ENCODE measurements around the gene RBM4.
"Not testable (repeated sequence)": the region's sequence is repeated elsewhere in the genome, so short reads cannot be mapped to it uniquely, and the experiment has no call there.

The RBM4 gene, protein sequence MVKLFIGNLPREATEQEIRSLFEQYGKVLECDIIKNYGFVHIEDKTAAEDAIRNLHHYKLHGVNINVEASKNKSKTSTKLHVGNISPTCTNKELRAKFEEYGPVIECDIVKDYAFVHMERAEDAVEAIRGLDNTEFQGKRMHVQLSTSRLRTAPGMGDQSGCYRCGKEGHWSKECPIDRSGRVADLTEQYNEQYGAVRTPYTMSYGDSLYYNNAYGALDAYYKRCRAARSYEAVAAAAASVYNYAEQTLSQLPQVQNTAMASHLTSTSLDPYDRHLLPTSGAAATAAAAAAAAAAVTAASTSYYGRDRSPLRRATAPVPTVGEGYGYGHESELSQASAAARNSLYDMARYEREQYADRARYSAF

GRCh38 chr11:66638177-66639065 lies at the start of gene RBM4:
RBM4 (plus strand) TSS chr11:66638703; CDS start chr11:66639712, 1,009 bp downstream.
- DNase-seq: peak; percentile 99

DNA sequence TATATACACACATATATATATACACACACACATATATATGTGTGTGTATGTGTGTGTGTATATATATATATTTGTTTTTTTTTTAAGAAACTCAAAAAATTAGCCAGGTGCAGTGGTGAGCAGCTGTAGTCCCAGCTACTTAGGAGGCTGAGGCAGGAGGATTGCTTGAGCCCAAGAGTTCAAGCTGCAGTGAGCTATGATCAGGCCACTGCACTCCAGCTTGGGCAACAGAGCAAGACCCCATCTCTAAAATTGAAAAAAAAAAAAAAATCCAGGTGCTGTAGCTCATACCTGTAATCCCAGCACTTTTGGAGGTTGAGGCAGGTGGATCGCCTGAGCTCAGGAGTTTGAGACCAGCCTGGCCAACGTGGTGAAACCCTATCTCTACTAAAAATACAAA lies 49.2 kb upstream of the RBM4 start:
- not testable (repeated sequence) for DNase-seq

GRCh38 chr11:66589996-66590675 lies 48.4 kb upstream of the RBM4 start:
- DNase-seq: no peak

DNA sequence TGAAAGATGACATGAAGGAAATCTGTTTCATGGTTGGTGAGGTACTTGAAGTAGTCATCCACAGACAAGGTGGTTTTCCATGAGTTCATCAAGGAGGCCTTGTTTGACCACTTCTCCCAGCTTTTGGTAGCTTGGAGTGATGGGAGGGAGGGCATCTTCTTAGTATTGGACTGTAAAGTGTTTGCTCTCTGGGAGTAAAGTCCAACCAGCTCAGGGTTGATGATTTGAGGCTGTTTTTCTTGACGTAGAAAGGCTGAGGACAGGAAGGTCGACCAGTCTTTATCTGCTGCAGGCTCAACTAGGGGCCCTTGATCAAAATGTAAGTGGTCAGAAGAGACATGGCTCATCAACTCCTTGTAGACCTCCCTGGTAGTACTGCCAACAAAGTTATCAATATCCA lies 47.3 kb upstream of the RBM4 start:
- DNase-seq: no peak

DNA sequence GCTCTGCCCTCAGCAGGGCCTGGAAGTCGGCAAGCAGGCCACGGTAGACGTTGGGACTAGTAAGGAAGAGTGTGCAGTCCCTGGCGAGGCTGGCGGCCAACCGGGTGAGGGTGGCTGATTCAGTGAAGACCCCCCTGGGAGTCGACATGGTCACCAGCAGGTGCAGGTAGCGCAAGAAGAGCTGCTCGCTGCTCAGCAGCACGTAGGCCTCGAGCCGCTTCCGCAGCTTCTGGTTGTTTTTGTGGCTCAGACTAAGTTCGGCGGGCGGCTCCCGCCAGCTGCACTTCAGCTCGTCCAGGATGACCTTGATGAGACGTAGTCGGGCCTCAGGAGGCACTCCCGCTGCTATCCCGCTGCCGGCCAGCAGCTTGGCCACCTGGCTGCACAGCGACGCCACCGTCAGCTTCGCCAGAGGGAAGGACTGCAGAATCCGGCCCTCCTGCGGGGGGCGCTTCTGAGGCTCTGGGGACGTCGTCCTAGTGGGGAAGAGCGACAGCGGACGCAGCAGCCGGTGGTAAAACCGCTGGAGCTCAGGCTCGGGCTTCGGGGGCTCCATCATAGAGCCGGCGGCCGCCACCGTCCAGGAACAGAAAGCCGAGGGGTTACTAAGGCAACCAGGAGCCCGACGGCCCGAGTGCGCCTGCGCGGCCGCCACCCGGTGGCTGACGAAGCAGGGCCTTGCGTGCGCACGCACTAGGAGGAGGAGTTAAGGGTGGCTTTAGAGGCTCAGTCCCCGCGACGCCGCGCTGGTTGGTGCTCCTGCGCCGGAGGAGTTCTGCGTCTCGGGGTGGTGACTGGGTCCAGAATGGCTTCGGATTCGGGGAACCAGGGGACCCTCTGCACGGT lies 45.8 kb upstream of the RBM4 start, which contains the start of the genes CCDC87 and CCS:
Gene CCDC87 (minus strand): TSS at position 607 of the 846 bp plus-strand sequence. CDS start 48 bp downstream, at position 559.
Gene CCS (plus strand): TSS at position 729 of the 846 bp plus-strand sequence. CDS start 77 bp downstream, at position 806.
- DNase-seq: peak; percentile 85 to 92

- no peak for DNase-seq
Observed at GRCh38 chr11:66593303-66593635, 45.2 kb upstream of the RBM4 start.

- no peak for DNase-seq
Observed at GRCh38 chr11:66593650-66594049, 44.9 kb upstream of the RBM4 start.

GRCh38 chr11:66595245-66595904 lies 43.1 kb upstream of the RBM4 start:
- DNase-seq: no peak

DNA sequence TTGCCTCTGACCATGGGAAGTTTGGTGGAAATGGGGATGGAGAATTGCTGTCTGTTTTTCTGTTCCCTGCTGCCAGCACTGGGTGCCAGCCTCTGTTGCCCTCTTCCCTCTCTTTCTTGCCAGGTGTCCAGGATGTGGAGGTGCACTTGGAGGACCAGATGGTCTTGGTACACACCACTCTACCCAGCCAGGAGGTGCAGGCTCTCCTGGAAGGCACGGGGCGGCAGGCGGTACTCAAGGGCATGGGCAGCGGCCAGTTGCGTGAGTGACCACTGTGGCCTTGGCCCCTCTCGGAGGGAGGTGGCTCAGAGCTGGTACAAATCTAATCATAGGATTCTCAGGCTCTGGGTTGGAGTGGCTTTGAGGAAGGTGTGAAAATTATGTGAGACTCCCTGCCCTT lies 39.5 kb upstream of the RBM4 start:
- no peak for DNase-seq

- DNase-seq: no peak
Observed at GRCh38 chr11:66600219-66600618, 38.3 kb upstream of the RBM4 start.

GRCh38 chr11:66600631-66601233 lies 37.8 kb upstream of the RBM4 start:
- DNase-seq: no peak

- DNase-seq: no peak
Observed at GRCh38 chr11:66603072-66603471, 35.4 kb upstream of the RBM4 start.

- no peak for DNase-seq
Observed at GRCh38 chr11:66604155-66604554, 34.3 kb upstream of the RBM4 start.

GRCh38 chr11:66606608-66607007 lies 31.9 kb upstream of the RBM4 start:
- not testable (repeated sequence) for DNase-seq

- no peak for DNase-seq
Observed at GRCh38 chr11:66607126-66607834, 31.2 kb upstream of the RBM4 start.

DNA sequence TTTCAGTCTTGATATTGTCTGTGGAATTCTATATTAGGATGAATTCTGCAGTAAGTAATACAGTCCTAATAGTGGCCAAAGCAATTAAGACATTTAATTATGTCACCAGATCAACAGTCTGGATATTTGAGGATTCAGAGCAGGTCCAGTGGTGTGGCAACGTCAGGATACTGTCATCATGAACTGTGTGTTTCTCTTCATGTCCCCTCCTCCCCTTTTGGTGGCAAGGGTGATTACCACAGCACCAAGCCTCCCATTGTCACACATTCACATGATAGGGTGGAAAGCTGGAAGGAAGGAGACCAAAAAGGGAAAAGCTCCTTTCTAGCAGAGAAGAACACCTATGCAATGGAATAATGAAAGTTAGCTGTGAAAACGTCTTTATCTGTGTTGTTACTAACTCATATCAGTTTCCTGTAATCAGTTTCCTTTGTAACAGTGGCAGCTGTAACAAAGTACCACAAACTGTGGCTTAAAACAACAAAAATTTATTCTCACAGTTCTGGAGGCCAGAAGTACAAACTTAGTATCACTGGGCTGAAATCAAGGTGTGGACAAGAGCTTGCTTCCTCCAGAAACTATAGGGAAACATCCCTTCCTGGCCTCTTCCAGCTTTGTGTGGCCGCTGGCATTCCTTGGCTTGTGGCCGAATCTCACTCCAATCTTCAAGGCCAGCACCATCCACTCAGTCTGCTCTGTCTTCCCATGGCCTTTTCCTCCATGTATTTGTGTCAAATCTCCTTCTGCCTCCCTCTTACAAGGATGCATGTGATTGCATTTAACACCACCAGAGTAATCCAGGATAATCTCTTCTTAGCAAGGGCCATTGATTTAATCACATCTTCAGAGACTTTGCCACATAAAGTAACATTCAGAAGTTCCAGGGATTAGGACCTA lies 28.5 kb upstream of the RBM4 start:
- DNase-seq: no peak

GRCh38 chr11:66612458-66612857 lies 26.0 kb upstream of the RBM4 start:
- no peak for DNase-seq

DNA sequence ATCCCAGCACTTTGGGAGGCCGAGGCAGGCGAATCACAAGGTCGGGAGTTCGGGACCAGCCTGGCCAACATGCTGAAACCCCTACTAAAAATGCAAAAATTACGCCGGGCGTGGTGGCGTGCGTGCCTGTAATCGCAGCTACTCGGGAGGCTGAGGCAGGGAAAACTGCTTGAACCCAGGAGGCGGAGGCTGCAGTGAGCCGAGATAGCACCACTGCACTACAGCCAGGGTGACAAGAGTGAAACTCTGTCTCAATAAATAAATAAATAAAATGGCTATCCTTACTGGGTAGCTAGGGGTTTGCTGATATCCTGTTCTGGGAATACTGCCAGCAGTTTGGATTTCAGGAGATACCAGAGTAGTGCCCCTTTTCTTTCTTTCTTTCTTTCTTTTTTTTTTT lies 24.4 kb upstream of the RBM4 start:
- no peak for DNase-seq

GRCh38 chr11:66616379-66617154 lies 21.9 kb upstream of the RBM4 start, which contains the start of gene RBM14:
RBM14 (plus strand) TSS chr11:66616630; CDS start chr11:66616721, 91 bp downstream.
- peak; percentile 97 to 98 for DNase-seq

Data from NCI-H1930 (cell line).